HCT116 (cell line): ENCODE measurements around the gene CTBP1. TPM values are rescaled to one million over a fixed set of nuclear protein-coding genes. Genes with fewer than 3 reads are reported as not detected.

Experiments used
- ATAC-seq: fragments of 200-7000 bp; cut with Tn5 transposase; 2 replicates; pipeline ENCODE4 v1.9.1; 2020; ENCODE audit warnings: mild to moderate bottlenecking, moderate library complexity
- BruUV-seq: library from RNA; stranded (reverse); fragments of 400-500 nt; replicated peaks from 2 replicates; lab custom pipeline; 2021; lab: Mats Ljungman, UMichigan
- CTCF ChIA-PET: fragments of 300-600 bp; sonication (Branson Sonifier 250); formaldehyde crosslinking; loops from one replicate; lab custom pipeline; 2021; ENCODE audit warnings: antibody characterized with exemption; lab: Charles Lee
- POLR2A ChIA-PET: fragments of 300-600, 350-600 bp; sonication (Branson Sonifier 250); formaldehyde crosslinking; loops from one replicate; lab custom pipeline; 2021; ENCODE audit warnings: antibody characterized with exemption; lab: Charles Lee
- RAD21 ChIA-PET, 2 experiments: fragments of 300-600 bp; sonication (Branson Sonifier 250); formaldehyde crosslinking; loops; one replicate each; lab custom pipeline; 2023; ENCODE audit warnings: low total read pairs in 2 of 2; ENCODE audit not compliant: uncharacterized antibody in 2 of 2, unreplicated experiment in 2 of 2, low non-redundant PET in 1 of 2; lab: Charles Lee
- DNase-seq: peaks from one replicate; pipeline ENCODE4 v3.0.0-alpha.2; 2010; ENCODE audit warnings: low read depth, low spot score
- H2AFZ ChIP-seq: fragments of 200-600 bp; shearing (Covaris generic), sonication (generic); 2 replicates; pipeline ENCODE4 v1.6.1; 2017; ENCODE audit warnings: low read depth, mixed run types, mixed read lengths, antibody characterized with exemption, low read length; ENCODE audit not compliant: poor library complexity, severe bottlenecking
- H3K27ac ChIP-seq: 2 replicates; pipeline ENCODE4 v1.5.1; 2012; ENCODE audit warnings: low read depth, low read length
- H3K27me3 ChIP-seq: fragments of 200-600 bp; sonication (generic); 2 replicates; pipeline ENCODE4 v1.6.1; 2016; ENCODE audit warnings: mixed run types, low read length, mixed read lengths; ENCODE audit not compliant: insufficient read depth
- H3K36me3 ChIP-seq, 2 experiments: fragments of 200-500 bp in 1 of 2; fragments of 200-600 bp in 1 of 2; sonication (Bioruptor generic) in 1 of 2; sonication (generic) in 1 of 2; 2 replicates each; pipeline versions ENCODE4 v1.5.1 to v1.6.1; 2014 to 2016; ENCODE audit warnings: low read length in 2 of 2, inconsistent platforms in 1 of 2, mixed read lengths in 1 of 2, mixed run types in 1 of 2; ENCODE audit not compliant: insufficient read depth in 2 of 2, control insufficient read depth in 1 of 2
- H3K4me1 ChIP-seq, 2 experiments: fragments of 200-600 bp in 1 of 2; sonication (generic) in 1 of 2; 2 replicates each; pipeline versions ENCODE4 v1.5.1 to v1.6.1; 2012 to 2017; ENCODE audit warnings: low read length in 2 of 2, inconsistent platforms in 1 of 2, mild to moderate bottlenecking in 1 of 2, mixed read lengths in 1 of 2, mixed run types in 1 of 2, moderate library complexity in 1 of 2; ENCODE audit not compliant: insufficient read depth in 2 of 2, control insufficient read depth in 1 of 2
- H3K4me2 ChIP-seq: fragments of 200-600 bp; sonication (generic); 2 replicates; pipeline ENCODE4 v1.6.1; 2017; ENCODE audit warnings: mixed run types, low read length, mixed read lengths
- H3K4me3 ChIP-seq, 2 experiments: fragments of 200-600 bp in 1 of 2; sonication (generic) in 1 of 2; replicated peaks in 1 of 2; 2 replicates each; pipeline ENCODE4 v1.5.1; 2011 to 2016; ENCODE audit warnings: low read length in 2 of 2, control low read depth in 1 of 2, low read depth in 1 of 2, mild to moderate bottlenecking in 1 of 2, mixed read lengths in 1 of 2, mixed run types in 1 of 2
- H3K79me2 ChIP-seq: fragments of 200-600 bp; sonication (generic); 2 replicates; pipeline ENCODE4 v1.6.1; 2017; ENCODE audit warnings: mild to moderate bottlenecking, mixed run types, low read length, moderate library complexity, mixed read lengths; ENCODE audit not compliant: insufficient read depth
- H3K9ac ChIP-seq: fragments of 200-600 bp; sonication (generic); 2 replicates; pipeline ENCODE4 v1.6.1; 2016; ENCODE audit warnings: low read length, mixed read lengths
- H3K9me2 ChIP-seq: fragments of 200-600 bp; sonication (generic), shearing (Covaris generic); 2 replicates; pipeline ENCODE4 v1.6.1; 2017; ENCODE audit warnings: mixed run types, mild to moderate bottlenecking, moderate library complexity; ENCODE audit not compliant: insufficient read depth
- H3K9me3 ChIP-seq, 2 experiments: fragments of 200-500 bp in 1 of 2; fragments of 200-600 bp in 1 of 2; sonication (Bioruptor generic) in 1 of 2; sonication (generic) in 1 of 2; 2 replicates each; pipeline ENCODE4 v1.6.1; 2014 to 2017; ENCODE audit warnings: low read length in 2 of 2, mixed read lengths in 2 of 2, inconsistent platforms in 1 of 2, low read depth in 1 of 2, mild to moderate bottlenecking in 1 of 2, mixed run types in 1 of 2, moderate library complexity in 1 of 2; ENCODE audit not compliant: control insufficient read depth in 1 of 2, insufficient read depth in 1 of 2
- H4K20me1 ChIP-seq: fragments of 200-600 bp; sonication (generic), shearing (Covaris generic); 2 replicates; pipeline ENCODE4 v1.6.1; 2017; ENCODE audit warnings: mixed run types, mild to moderate bottlenecking, moderate library complexity; ENCODE audit not compliant: insufficient read depth
- CBX3 ChIP-seq: IDR thresholded peaks from 2 replicates; pipeline ENCODE4 v1.6.1; 2012; ENCODE audit warnings: low read depth
- CEBPB ChIP-seq: IDR thresholded peaks from 2 replicates; pipeline ENCODE4 v1.6.1; 2012; ENCODE audit warnings: low read depth
- ELF1 ChIP-seq: IDR thresholded peaks from 2 replicates; pipeline ENCODE4 v1.6.1; 2012; ENCODE audit warnings: low read depth, borderline replicate concordance
- EZH2 ChIP-seq: fragments of 200-600 bp; sonication (generic); IDR thresholded peaks from 2 replicates; pipeline ENCODE4 v1.6.1; 2017; ENCODE audit warnings: antibody characterized with exemption, mixed run types
- EZH2phosphoT487 ChIP-seq: fragments of 200-600 bp; IDR thresholded peaks from 2 replicates; pipeline ENCODE4 v1.6.1; 2018; ENCODE audit warnings: antibody characterized with exemption, borderline replicate concordance
- JUND ChIP-seq: IDR thresholded peaks from 2 replicates; pipeline ENCODE4 v1.6.1; 2012
- POLR2A ChIP-seq: IDR thresholded peaks from 2 replicates; pipeline ENCODE4 v1.7.0; 2011; ENCODE audit warnings: borderline replicate concordance; ENCODE audit not compliant: insufficient read depth, insufficient read length; ENCODE audit errors: extremely low read depth
- TCF7L2 ChIP-seq: IDR thresholded peaks from 2 replicates; pipeline ENCODE4 v1.7.0; 2011; ENCODE audit warnings: borderline replicate concordance, inconsistent platforms; ENCODE audit not compliant: insufficient read depth, insufficient read length; ENCODE audit errors: extremely low read depth
- intact Hi-C: fragments of 100-400 bp; cut with micrococcal nuclease; formaldehyde crosslinking; loops from 2 replicates; pipeline ENCODE4 v1.10.0; 2022
- total RNA-seq: library from RNA; stranded (reverse); gene quantifications from one replicate; pipeline ENCODE4 v1.2.1, GENCODE V29; 2021; ENCODE audit not compliant: unreplicated experiment
- TF ChIP-seq, protein P1 (sequence below), 3 experiments: fragments of 200-600 bp in 1 of 3; sonication (generic) in 1 of 3; IDR thresholded peaks in 2 of 3; conservative IDR thresholded peaks in 1 of 3; 2 replicates each; pipeline ENCODE4 v1.5.1; 2012 to 2017; ENCODE audit warnings: low read depth in 2 of 3, low read length in 2 of 3, antibody characterized with exemption in 1 of 3, borderline replicate concordance in 1 of 3, control low read depth in 1 of 3, mild to moderate bottlenecking in 1 of 3, mixed read lengths in 1 of 3, mixed run types in 1 of 3, moderate library complexity in 1 of 3; ENCODE audit not compliant: insufficient read depth in 1 of 3
- TF ChIP-seq, protein P2 (sequence below): IDR thresholded peaks from 2 replicates; pipeline ENCODE4 v1.6.1; 2011; ENCODE audit warnings: mild to moderate bottlenecking, low read length, moderate library complexity; ENCODE audit not compliant: insufficient replicate concordance; ENCODE audit errors: extremely low read depth

CTBP1 gene
- total RNA-seq, 1 experiment from 2014 or later = 175 TPM

DNA sequence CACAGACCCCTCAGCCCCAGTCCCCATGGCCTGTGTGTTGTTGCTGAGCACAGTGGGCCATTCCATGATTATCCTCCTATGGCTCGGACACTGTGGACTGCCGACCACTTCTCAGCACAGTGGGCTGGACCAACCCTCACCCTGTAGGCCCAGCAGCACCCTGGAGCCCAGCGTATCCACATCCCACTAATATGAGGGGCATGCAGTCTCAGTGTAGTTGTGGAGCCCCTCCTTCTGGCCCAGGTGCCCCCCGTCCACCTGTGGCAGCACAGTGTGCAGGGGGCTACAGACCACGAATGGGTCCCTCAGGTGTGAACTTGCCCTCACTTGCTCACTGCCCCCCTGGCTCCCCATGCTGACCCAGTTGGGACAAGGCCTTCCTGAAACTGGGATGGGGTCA lies 84.5 kb downstream of the CTBP1 start:
- H3K27ac ChIP-seq = no peak overlapping the region
- TF ChIP-seq JUND (no peak), TCF7L2 (no peak), POLR2A (no peak), EZH2phosphoT487 (no peak), CBX3 (no peak), CEBPB (no peak), EZH2 (no peak), ELF1 (no peak)
- TF ChIP-seq, protein P1, sequence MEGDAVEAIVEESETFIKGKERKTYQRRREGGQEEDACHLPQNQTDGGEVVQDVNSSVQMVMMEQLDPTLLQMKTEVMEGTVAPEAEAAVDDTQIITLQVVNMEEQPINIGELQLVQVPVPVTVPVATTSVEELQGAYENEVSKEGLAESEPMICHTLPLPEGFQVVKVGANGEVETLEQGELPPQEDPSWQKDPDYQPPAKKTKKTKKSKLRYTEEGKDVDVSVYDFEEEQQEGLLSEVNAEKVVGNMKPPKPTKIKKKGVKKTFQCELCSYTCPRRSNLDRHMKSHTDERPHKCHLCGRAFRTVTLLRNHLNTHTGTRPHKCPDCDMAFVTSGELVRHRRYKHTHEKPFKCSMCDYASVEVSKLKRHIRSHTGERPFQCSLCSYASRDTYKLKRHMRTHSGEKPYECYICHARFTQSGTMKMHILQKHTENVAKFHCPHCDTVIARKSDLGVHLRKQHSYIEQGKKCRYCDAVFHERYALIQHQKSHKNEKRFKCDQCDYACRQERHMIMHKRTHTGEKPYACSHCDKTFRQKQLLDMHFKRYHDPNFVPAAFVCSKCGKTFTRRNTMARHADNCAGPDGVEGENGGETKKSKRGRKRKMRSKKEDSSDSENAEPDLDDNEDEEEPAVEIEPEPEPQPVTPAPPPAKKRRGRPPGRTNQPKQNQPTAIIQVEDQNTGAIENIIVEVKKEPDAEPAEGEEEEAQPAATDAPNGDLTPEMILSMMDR (IDR thresholded peaks at IDR 0.05 in 2 of 3, conservative IDR thresholded peaks at IDR 0.05 in 1 of 3; ENCODE audit: borderline replicate concordance in 1 of 3, insufficient read depth in 1 of 3, low read depth in 2 of 3, low read length in 2 of 3) = no peak
- TF ChIP-seq, protein P2, sequence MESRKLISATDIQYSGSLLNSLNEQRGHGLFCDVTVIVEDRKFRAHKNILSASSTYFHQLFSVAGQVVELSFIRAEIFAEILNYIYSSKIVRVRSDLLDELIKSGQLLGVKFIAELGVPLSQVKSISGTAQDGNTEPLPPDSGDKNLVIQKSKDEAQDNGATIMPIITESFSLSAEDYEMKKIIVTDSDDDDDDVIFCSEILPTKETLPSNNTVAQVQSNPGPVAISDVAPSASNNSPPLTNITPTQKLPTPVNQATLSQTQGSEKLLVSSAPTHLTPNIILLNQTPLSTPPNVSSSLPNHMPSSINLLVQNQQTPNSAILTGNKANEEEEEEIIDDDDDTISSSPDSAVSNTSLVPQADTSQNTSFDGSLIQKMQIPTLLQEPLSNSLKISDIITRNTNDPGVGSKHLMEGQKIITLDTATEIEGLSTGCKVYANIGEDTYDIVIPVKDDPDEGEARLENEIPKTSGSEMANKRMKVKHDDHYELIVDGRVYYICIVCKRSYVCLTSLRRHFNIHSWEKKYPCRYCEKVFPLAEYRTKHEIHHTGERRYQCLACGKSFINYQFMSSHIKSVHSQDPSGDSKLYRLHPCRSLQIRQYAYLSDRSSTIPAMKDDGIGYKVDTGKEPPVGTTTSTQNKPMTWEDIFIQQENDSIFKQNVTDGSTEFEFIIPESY = no peak
- DNase-seq (no peak), ATAC-seq (no peak)
- H2AFZ ChIP-seq = no peak overlapping the region
- POLR2A ChIA-PET = no interaction called here
- BruUV-seq = no TSS peak
- RAD21 ChIA-PET = interaction anchor here in 1 of 2 experiments (0.6 kb wide), 1 partner anchor 603 kb away, joined by 7 read pairs; no protein-coding TSS in a partner anchor
- no peaks in the 10 kb centered on the region; the same call in 1 of the 2 replicates for H3K27me3 ChIP-seq
- CTCF ChIA-PET = no interaction called here
- intact Hi-C loops = no loop called here
- no peak overlapping the region for H3K9ac ChIP-seq
- peaks cover 3 to 16% of the 10 kb centered on the region in 2 experiments; a peak in 3 of 4 replicates for H3K4me1 ChIP-seq
- H3K4me3 ChIP-seq = no peak overlapping the region
- H4K20me1 ChIP-seq = no peaks in the 10 kb centered on the region
- H3K9me2 ChIP-seq = no peaks in the 10 kb centered on the region
- no peaks in the 10 kb centered on the region for H3K36me3 ChIP-seq
- no peaks in the 10 kb centered on the region for H3K9me3 ChIP-seq
- H3K4me2 ChIP-seq = no peak overlapping the region
- H3K79me2 ChIP-seq = no peaks in the 10 kb centered on the region
